ENCODE results near the gene SLC12A1. TPM values are rescaled to one million over a fixed set of nuclear protein-coding genes. Genes with fewer than 3 reads are reported as not detected.

Gene SLC12A1
- total RNA-seq, 4 donors from 2014 or later = not detected

DNA sequence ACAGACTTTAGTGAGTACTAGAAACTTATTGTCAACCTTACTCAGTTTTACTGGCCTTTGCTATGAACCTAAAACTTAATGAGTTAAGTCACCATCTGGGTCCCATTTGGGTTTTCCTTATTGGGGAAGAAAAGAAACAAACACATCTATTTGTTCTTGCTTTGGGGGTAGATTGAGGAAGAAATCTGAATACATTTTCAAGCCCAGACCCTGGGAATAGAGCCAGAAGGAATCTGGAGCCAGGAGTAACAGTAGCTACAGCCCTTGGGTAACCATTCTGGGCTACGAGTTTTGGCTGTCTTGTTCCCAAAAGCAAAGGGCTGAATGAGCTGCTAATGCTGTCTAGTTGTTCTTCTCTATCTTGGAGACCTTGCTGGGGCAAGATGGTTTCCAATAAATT, 16.5 kb downstream of the SLC12A1 start:
- no peak overlapping the region for H3K27ac ChIP-seq
- no peak for TF ChIP-seq POLR2A (IDR thresholded peaks at IDR 0.05)
- TF ChIP-seq, protein P1, sequence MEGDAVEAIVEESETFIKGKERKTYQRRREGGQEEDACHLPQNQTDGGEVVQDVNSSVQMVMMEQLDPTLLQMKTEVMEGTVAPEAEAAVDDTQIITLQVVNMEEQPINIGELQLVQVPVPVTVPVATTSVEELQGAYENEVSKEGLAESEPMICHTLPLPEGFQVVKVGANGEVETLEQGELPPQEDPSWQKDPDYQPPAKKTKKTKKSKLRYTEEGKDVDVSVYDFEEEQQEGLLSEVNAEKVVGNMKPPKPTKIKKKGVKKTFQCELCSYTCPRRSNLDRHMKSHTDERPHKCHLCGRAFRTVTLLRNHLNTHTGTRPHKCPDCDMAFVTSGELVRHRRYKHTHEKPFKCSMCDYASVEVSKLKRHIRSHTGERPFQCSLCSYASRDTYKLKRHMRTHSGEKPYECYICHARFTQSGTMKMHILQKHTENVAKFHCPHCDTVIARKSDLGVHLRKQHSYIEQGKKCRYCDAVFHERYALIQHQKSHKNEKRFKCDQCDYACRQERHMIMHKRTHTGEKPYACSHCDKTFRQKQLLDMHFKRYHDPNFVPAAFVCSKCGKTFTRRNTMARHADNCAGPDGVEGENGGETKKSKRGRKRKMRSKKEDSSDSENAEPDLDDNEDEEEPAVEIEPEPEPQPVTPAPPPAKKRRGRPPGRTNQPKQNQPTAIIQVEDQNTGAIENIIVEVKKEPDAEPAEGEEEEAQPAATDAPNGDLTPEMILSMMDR (IDR thresholded peaks at IDR 0.05 in 4 of 5, conservative IDR thresholded peaks at IDR 0.05 in 1 of 5) = no peak
- no peaks in the 10 kb centered on the region for H3K36me3 ChIP-seq
- ATAC-seq = no peak
- no peaks in the 10 kb centered on the region for H3K4me1 ChIP-seq
- H3K4me3 ChIP-seq = no peak overlapping the region
- H3K27me3 ChIP-seq = no peaks in the 10 kb centered on the region
- H3K9me3 ChIP-seq = no peaks in the 10 kb centered on the region
- no peak for DNase-seq
- intact Hi-C loops (cut with DNase I; ENCODE audit: low total_unique reads) = no loop called here
- in situ Hi-C loops (cut with MboI; ENCODE audit: low sequenced_read_pairs in 4 of 4) = no loop called here

DNA sequence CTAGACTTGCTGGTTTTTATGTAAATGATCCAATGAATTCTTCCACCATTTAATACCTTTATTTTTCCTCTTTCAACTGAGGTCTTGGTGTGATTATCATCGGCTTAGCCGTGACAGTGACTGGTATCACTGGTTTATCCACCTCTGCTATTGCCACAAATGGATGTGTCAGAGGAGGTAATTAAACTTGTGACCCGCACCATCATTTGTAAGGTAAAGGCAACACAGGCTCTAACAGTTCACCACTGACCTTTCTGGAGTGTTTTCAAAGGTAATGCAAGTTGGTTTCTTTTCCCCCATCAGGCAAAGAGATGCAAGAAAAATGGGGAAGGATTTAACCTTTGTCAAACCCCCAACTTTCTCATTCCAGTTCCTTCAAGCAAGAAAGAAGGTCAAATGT, 19.7 kb downstream of the SLC12A1 start:
- in situ Hi-C loops (cut with MboI; ENCODE audit: low sequenced_read_pairs in 4 of 4) = no loop called here
- Histone ChIP-seq H3K27me3 (no peaks in the 10 kb centered on the region), H3K4me3 (no peak overlapping the region), H3K27ac (no peak overlapping the region), H3K36me3 (no peaks in the 10 kb centered on the region), H3K9me3 (no peaks in the 10 kb centered on the region), H3K4me1 (no peaks in the 10 kb centered on the region)
- TF ChIP-seq, protein P1 (IDR thresholded peaks at IDR 0.05 in 4 of 5, conservative IDR thresholded peaks at IDR 0.05 in 1 of 5) = no peak
- no peak for TF ChIP-seq POLR2A (IDR thresholded peaks at IDR 0.05)
- no peak for ATAC-seq
- intact Hi-C loops (cut with DNase I; ENCODE audit: low total_unique reads) = no loop called here
- no peak for DNase-seq

DNA sequence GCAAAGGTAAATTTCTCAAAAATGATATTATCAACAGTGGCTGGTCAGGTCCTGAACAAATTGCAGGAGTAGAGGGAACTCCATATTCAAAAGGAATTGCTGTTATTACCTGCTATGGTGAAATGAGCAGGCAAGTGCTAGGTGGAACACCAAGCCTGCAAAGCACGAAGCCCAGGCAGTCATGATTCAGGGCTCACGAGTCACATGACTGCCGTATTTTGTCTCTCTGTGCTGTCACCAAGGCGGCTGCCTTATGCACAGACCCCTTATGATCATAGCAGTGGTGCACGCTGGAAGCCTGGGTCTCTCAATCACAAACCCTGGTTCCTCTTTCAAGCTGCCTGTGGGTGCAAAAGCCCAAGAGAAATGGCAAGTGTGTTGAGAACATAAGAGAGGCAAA, 24.4 kb downstream of the SLC12A1 start:
- Histone ChIP-seq H3K36me3 (no peaks in the 10 kb centered on the region), H3K9me3 (no peaks in the 10 kb centered on the region), H3K4me1 (no peaks in the 10 kb centered on the region), H3K27ac (no peak overlapping the region), H3K4me3 (no peak overlapping the region), H3K27me3 (no peaks in the 10 kb centered on the region)
- no peak for ATAC-seq
- in situ Hi-C loops (cut with MboI; ENCODE audit: low sequenced_read_pairs in 4 of 4) (no loop called here), intact Hi-C loops (cut with DNase I; ENCODE audit: low total_unique reads) (loop anchor here (10.0 kb wide), 1 partner anchor 76 kb away; no protein-coding TSS in a partner anchor)
- no peak for DNase-seq
- TF ChIP-seq POLR2A (IDR thresholded peaks at IDR 0.05) = no peak
- TF ChIP-seq, protein P1 (IDR thresholded peaks at IDR 0.05 in 4 of 5, conservative IDR thresholded peaks at IDR 0.05 in 1 of 5) = no peak

DNA sequence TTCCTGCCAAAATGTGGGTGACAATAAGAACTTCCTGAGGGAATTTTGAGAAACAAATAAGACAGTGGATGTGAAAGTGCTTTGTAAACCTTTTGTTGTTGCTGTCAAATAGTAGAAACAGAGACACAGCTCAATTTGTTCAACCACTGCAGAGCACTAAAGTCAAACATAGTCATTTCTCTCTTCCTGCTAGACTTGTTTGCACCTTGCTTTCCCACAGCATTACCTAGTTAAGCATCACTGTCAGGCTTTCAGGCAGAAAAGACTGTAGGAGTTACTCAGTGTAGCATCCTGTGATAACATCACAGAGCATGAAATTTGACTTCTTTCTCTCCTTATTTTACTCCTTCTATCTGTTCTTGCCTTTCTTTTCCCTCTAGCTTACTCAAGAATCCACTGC, 27.1 kb downstream of the SLC12A1 start:
- H3K4me1 ChIP-seq = no peaks in the 10 kb centered on the region
- no peak for TF ChIP-seq POLR2A (IDR thresholded peaks at IDR 0.05)
- TF ChIP-seq, protein P1 (IDR thresholded peaks at IDR 0.05 in 4 of 5, conservative IDR thresholded peaks at IDR 0.05 in 1 of 5) = no peak
- in situ Hi-C loops (cut with MboI; ENCODE audit: low sequenced_read_pairs in 4 of 4) (no loop called here), intact Hi-C loops (cut with DNase I; ENCODE audit: low total_unique reads) (loop anchor here (10.0 kb wide), 1 partner anchor 78 kb away; no protein-coding TSS in a partner anchor)
- H3K36me3 ChIP-seq = no peaks in the 10 kb centered on the region
- no peak for ATAC-seq
- no peaks in the 10 kb centered on the region for H3K9me3 ChIP-seq
- H3K4me3 ChIP-seq = no peak overlapping the region
- H3K27me3 ChIP-seq = no peaks in the 10 kb centered on the region
- H3K27ac ChIP-seq = no peak overlapping the region
- DNase-seq = no peak

DNA sequence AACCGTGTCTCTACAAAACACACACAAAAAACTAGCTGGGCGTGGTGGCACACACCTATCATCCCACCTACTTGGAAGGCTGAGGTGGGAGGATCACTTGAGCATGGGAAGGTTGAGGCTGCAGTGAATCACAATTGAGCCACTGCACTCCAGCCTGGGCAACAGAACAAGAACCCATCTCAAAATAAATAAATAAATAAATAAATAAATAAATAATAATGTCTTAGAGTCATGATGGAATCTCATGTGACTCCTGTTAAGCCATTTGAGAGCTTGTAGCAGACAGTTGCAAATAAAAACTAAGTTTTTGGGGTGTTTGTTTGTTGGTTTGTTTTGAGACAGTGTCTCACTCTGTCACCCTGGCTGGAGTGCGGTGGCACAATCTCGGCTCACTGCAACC, 33.2 kb downstream of the SLC12A1 start:
- ATAC-seq = no peak
- Histone ChIP-seq H3K27me3 (no peaks in the 10 kb centered on the region), H3K4me3 (no peak overlapping the region), H3K36me3 (no peaks in the 10 kb centered on the region), H3K4me1 (no peaks in the 10 kb centered on the region), H3K27ac (no peak overlapping the region), H3K9me3 (no peaks in the 10 kb centered on the region)
- no peak for DNase-seq
- in situ Hi-C loops (cut with MboI; ENCODE audit: low sequenced_read_pairs in 4 of 4) (no loop called here), intact Hi-C loops (cut with DNase I; ENCODE audit: low total_unique reads) (loop anchor here (10.0 kb wide), 1 partner anchor 85 kb away; no protein-coding TSS in a partner anchor)
- TF ChIP-seq POLR2A (IDR thresholded peaks at IDR 0.05) = no peak
- TF ChIP-seq, protein P1 (IDR thresholded peaks at IDR 0.05 in 4 of 5, conservative IDR thresholded peaks at IDR 0.05 in 1 of 5) = no peak
